ENCODE measurements around the gene TMEM179. TPM values are rescaled to one million over a fixed set of nuclear protein-coding genes. Genes with fewer than 3 reads are reported as not detected.

The TMEM179 gene
- total and polyA plus RNA-seq, 2 experiments from 2014 or later, result 2.2 to 4.3 TPM

DNA sequence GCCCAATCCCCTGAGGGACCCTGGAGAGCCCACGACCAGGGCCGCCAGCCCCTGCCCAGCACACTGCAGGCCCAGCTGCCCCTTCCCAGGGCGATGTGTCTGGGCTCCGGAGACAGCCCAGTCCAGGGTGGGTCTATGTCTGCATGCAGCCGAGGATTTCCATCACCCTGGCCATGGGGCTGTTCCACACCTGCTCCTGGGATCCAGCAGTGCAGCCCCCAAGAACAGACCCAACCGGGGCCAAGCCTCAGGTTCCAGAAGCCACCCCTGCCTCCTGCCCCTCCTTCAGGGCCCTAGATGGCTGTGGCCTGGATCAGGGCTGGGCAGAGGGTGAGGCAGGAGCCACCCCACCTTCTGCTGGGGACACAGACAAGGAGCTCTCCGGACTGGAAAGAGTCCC is 13.5 kb downstream of the TMEM179 start:
- Histone ChIP-seq H3K4me2 (no peak overlapping the region), H2AFZ (no peak overlapping the region)
- 86% methylated on average over 6 of the region's 7 CpGs for WGBS (ENCODE audit: low lambda C conversion rate, missing lambda C conversion rate)

DNA sequence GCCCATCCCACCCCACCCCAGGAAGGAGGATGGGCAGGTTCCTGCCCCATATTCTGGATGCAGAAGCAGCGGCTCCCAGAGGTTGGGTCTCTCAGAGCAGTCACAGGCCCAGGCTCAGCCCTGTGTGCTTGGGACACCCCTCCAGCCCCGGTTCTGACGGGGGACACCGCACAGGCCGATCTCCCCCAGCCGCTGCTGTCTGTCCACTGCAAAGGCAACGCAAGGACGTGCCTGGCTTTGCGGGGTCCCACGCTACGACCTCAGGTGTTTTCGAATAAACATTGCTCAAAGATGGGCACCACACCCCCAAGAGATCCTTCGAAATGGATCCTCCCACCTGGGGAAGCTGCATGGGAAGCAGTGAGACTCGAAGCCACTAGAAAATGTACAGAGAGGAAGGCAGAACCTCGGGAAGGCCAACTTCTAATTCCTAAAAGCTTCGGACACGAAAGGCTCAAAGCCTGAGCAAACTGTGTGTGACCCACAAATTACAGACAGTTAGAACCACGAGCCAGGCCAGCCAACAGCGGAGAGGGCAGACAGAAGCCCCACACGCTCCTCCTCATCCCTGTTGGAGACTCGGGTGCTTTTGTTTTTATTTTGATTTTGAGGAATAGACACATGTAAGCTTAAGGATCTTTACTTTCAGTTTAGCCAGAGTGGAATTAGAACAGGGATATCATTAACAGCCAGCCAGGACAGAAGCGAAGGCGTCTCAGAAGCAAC is 14.2 kb downstream of the TMEM179 start:
- Histone ChIP-seq H3K4me2 (no peak overlapping the region), H2AFZ (no peak overlapping the region), H3K79me2 (no peaks in the 10 kb centered on the region), H3K36me3 (replicated peaks; ENCODE audit: insufficient read depth, low read depth) (no peaks in the 10 kb centered on the region), H3K4me1 (ENCODE audit: insufficient read depth) (peaks cover 16% of the 10 kb centered on the region), H3K27me3 (no peaks in the 10 kb centered on the region), H3K27ac (no peak overlapping the region), H3K9me3 (ENCODE audit: low read depth) (no peaks in the 10 kb centered on the region), H3K9me2 (replicated peaks; ENCODE audit: insufficient read depth) (no peaks in the 10 kb centered on the region), H3K4me3 (no peak overlapping the region), H4K20me1 (ENCODE audit: insufficient read depth, poor library complexity, severe bottlenecking) (no peaks in the 10 kb centered on the region)
- no peak for TF ChIP-seq EZH2 (IDR thresholded peaks at IDR 0.05; ENCODE audit: borderline replicate concordance)
- TF ChIP-seq, protein P1, sequence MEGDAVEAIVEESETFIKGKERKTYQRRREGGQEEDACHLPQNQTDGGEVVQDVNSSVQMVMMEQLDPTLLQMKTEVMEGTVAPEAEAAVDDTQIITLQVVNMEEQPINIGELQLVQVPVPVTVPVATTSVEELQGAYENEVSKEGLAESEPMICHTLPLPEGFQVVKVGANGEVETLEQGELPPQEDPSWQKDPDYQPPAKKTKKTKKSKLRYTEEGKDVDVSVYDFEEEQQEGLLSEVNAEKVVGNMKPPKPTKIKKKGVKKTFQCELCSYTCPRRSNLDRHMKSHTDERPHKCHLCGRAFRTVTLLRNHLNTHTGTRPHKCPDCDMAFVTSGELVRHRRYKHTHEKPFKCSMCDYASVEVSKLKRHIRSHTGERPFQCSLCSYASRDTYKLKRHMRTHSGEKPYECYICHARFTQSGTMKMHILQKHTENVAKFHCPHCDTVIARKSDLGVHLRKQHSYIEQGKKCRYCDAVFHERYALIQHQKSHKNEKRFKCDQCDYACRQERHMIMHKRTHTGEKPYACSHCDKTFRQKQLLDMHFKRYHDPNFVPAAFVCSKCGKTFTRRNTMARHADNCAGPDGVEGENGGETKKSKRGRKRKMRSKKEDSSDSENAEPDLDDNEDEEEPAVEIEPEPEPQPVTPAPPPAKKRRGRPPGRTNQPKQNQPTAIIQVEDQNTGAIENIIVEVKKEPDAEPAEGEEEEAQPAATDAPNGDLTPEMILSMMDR (IDR thresholded peaks at IDR 0.05; ENCODE audit: poor library complexity), result no peak
- TF ChIP-seq EZH2phosphoT487 (IDR thresholded peaks at IDR 0.05; ENCODE audit: low read depth, severe bottlenecking, unreplicated experiment), result no peak
- 84% methylated on average over 23 of the region's 23 CpGs for WGBS (ENCODE audit: low lambda C conversion rate, missing lambda C conversion rate)
- no peak for DNase-seq (ENCODE audit: low spot score)

More for the DNA sequence above, 13.5 kb downstream of the TMEM179 start:
- no peaks in the 10 kb centered on the region for H4K20me1 ChIP-seq (ENCODE audit: insufficient read depth, poor library complexity, severe bottlenecking)
- H3K4me3 ChIP-seq, result no peak overlapping the region
- no peak for DNase-seq (ENCODE audit: low spot score)
- no peaks in the 10 kb centered on the region for H3K36me3 ChIP-seq (replicated peaks; ENCODE audit: insufficient read depth, low read depth)
- H3K9me2 ChIP-seq (replicated peaks; ENCODE audit: insufficient read depth), result no peaks in the 10 kb centered on the region
- no peak overlapping the region for H3K27ac ChIP-seq
- no peaks in the 10 kb centered on the region for H3K79me2 ChIP-seq
- peaks cover 16% of the 10 kb centered on the region for H3K4me1 ChIP-seq (ENCODE audit: insufficient read depth)
- H3K9me3 ChIP-seq (ENCODE audit: low read depth), result no peaks in the 10 kb centered on the region
- H3K27me3 ChIP-seq, result no peaks in the 10 kb centered on the region
- no peak for TF ChIP-seq EZH2 (IDR thresholded peaks at IDR 0.05; ENCODE audit: borderline replicate concordance)
- no peak for TF ChIP-seq EZH2phosphoT487 (IDR thresholded peaks at IDR 0.05; ENCODE audit: low read depth, severe bottlenecking, unreplicated experiment)
- TF ChIP-seq, protein P1 (IDR thresholded peaks at IDR 0.05; ENCODE audit: poor library complexity), result no peak

DNA sequence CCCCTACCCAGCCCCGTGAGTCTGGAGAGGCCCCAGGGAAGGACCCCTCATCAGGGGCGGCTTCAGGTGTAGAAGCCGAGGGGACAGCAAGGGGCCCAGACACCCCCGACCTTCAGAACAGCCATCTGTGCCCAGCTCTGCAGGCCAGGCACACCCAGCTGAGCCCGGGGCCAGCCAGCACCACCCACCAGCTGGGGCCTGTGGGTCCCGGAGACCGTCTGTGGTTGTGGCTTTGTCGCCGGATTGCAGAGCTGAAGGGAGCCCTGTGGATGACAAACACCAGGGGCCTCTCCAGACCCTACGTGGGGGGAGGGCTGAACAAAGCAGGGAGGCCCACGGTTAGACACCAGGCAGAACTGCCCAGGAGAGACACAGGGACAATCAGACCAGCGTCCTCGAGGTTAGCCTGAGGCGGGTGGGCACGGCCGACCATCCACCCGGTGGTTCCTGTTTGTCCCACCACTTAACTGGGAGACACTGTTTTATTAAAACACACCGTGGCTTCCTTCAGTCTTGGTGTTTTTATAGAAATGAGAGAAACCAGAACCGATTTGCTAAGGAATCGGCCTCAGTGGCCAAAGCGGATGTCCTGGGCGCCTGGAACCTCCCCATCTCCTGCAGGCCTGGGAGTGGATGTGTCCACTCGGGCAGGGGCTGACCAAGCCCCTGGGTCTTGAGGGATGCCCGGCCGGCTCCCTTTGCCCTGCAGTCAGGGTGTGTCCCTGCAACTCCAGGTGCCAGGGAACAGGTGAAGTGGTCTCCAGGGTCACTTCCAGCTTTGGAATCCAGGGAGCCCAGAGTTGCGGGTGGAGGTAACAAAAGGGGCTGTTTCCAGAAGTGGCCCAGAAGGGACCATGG is 15.0 kb downstream of the TMEM179 start:
- TF ChIP-seq EZH2phosphoT487 (IDR thresholded peaks at IDR 0.05; ENCODE audit: low read depth, severe bottlenecking, unreplicated experiment) (no peak), EZH2 (IDR thresholded peaks at IDR 0.05; ENCODE audit: borderline replicate concordance) (no peak)
- TF ChIP-seq, protein P1 (IDR thresholded peaks at IDR 0.05; ENCODE audit: poor library complexity), result no peak
- Histone ChIP-seq H2AFZ (no peak overlapping the region), H3K36me3 (replicated peaks; ENCODE audit: insufficient read depth, low read depth) (no peaks in the 10 kb centered on the region), H4K20me1 (ENCODE audit: insufficient read depth, poor library complexity, severe bottlenecking) (no peaks in the 10 kb centered on the region), H3K27ac (no peak overlapping the region), H3K9me2 (replicated peaks; ENCODE audit: insufficient read depth) (no peaks in the 10 kb centered on the region), H3K4me1 (ENCODE audit: insufficient read depth) (peaks cover 19% of the 10 kb centered on the region), H3K27me3 (no peaks in the 10 kb centered on the region), H3K79me2 (no peaks in the 10 kb centered on the region), H3K4me2 (no peak overlapping the region), H3K4me3 (no peak overlapping the region), H3K9me3 (ENCODE audit: low read depth) (no peaks in the 10 kb centered on the region)
- 84% methylated on average over 22 of the region's 26 CpGs for WGBS (ENCODE audit: low lambda C conversion rate, missing lambda C conversion rate)
- DNase-seq (ENCODE audit: low spot score), result no peak
